ENCODE results near the gene CEACAM3.
"Not testable (repeated sequence)": the region's sequence is repeated elsewhere in the genome, so short reads cannot be mapped to it uniquely, and the experiment has no call there.

CEACAM3 gene

DNA sequence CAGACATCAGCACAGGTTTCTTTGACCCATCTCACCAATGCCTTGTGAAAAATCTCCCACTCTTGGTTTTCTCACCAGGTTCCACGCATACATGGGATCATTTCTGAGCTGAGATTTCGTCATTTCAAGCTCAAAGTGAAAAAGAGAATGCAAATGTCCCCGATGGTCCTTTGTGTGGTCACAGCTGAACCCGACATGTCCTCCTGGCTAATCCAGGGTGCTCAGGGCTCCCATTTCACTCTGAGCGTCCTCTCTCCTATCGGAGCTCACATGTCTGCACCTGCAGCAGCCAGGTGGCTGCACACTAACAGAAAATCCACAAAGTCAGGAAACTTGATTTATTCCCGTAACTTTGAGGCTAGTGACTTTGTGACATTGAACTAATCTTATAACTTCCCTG lies 9.3 kb upstream of the CEACAM3 start:
- Histone ChIP-seq H3K4me1 (ENCODE audit: low read length) (0 out of 2 replicates have a peak, but pooled peaks cover 6% of the 10 kb centered on the region), H3K27ac (ENCODE audit: low read length) (no peak overlapping the region), H3K9me3 (replicated peaks; ENCODE audit: insufficient read depth, low read length) (no peaks in the 10 kb centered on the region), H3K4me3 (ENCODE audit: low read length) (no peak overlapping the region), H3K27me3 (replicated peaks; ENCODE audit: insufficient read depth, low read length) (peaks cover 83% of the 10 kb centered on the region), H4K20me1 (ENCODE audit: insufficient read depth, low read length) (no peaks in the 10 kb centered on the region), H3K36me3 (replicated peaks; ENCODE audit: insufficient read depth, low read length) (no peaks in the 10 kb centered on the region), H3K9me2 (replicated peaks; ENCODE audit: insufficient read depth, low read length) (no peaks in the 10 kb centered on the region), H3K9ac (ENCODE audit: low read length) (no peak overlapping the region), H2AFZ (ENCODE audit: low read length) (no peak overlapping the region), H3F3A (ENCODE audit: insufficient read depth, low read length) (no peaks in the 10 kb centered on the region), H3K79me2 (ENCODE audit: low read length) (no peaks in the 10 kb centered on the region), H3K4me2 (ENCODE audit: low read depth, low read length) (no peak overlapping the region)
- TF ChIP-seq CTCF (IDR thresholded peaks at IDR 0.05; ENCODE audit: low read length) = no peak
- no peak for TF ChIP-seq EZH2phosphoT487 (IDR thresholded peaks at IDR 0.05; ENCODE audit: low read length)
- TF ChIP-seq EZH2 (optimal IDR thresholded peaks at IDR 0.05; ENCODE audit: low read depth, low read length) = no peak
- DNase-seq = no peak

DNA sequence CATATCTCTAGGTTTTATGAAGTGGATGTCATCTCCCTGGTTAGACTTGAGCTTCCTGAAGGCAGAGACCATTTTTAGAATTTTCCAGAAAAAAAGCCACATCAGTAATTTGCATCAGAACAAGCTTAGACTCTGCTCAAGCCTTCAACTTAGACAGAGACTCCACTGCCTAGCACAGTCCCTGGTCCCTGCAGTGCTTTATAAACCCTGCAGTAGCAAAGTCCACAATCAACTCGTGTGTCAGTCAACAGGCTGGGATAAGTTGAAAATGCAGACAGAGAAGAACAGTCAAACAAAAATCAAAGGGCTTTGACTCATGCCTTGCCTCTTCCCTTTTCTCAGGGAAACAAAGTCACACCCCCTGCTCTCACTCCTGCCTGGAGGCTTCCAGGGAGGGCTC lies 7.9 kb upstream of the CEACAM3 start:
- not testable (repeated sequence) for DNase-seq; H3K9me3 ChIP-seq (replicated peaks; ENCODE audit: insufficient read depth, low read length); H2AFZ ChIP-seq (ENCODE audit: low read length); H4K20me1 ChIP-seq (ENCODE audit: insufficient read depth, low read length); H3K4me3 ChIP-seq (ENCODE audit: low read length); H3K36me3 ChIP-seq (replicated peaks; ENCODE audit: insufficient read depth, low read length); H3K9me2 ChIP-seq (replicated peaks; ENCODE audit: insufficient read depth, low read length); H3F3A ChIP-seq (ENCODE audit: insufficient read depth, low read length); H3K9ac ChIP-seq (ENCODE audit: low read length); H3K4me2 ChIP-seq (ENCODE audit: low read depth, low read length); H3K27ac ChIP-seq (ENCODE audit: low read length); H3K79me2 ChIP-seq (ENCODE audit: low read length); H3K4me1 ChIP-seq (ENCODE audit: low read length)
- peaks cover 83% of the 10 kb centered on the region for H3K27me3 ChIP-seq (replicated peaks; ENCODE audit: insufficient read depth, low read length)

DNA sequence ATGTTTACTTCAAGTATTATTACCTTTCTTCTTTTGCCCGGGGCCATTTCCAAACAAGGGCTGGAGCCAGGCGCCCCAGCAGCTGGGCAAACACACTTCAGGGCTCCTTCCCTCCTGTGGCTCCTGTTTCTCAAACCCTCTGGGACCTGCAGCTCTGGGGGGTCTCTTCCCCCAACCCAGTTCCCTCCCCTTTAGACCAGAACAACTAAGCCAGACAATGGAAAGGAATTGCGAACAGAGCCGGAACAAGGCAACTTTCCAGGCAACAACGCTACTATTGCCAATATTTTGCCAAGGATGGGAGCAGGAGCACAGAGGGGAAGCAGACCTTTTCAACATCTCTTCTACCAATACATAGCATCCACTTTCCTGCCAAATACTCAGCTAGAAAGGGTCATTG lies 7.3 kb upstream of the CEACAM3 start:
- H3K36me3 ChIP-seq (replicated peaks; ENCODE audit: insufficient read depth, low read length); H3K79me2 ChIP-seq (ENCODE audit: low read length); H3K4me3 ChIP-seq (ENCODE audit: low read length); DNase-seq; H3K4me2 ChIP-seq (ENCODE audit: low read depth, low read length); H3K9me3 ChIP-seq (replicated peaks; ENCODE audit: insufficient read depth, low read length); H3K4me1 ChIP-seq (ENCODE audit: low read length); H3K9me2 ChIP-seq (replicated peaks; ENCODE audit: insufficient read depth, low read length); H3F3A ChIP-seq (ENCODE audit: insufficient read depth, low read length); H4K20me1 ChIP-seq (ENCODE audit: insufficient read depth, low read length); H2AFZ ChIP-seq (ENCODE audit: low read length); H3K9ac ChIP-seq (ENCODE audit: low read length); H3K27ac ChIP-seq (ENCODE audit: low read length): not testable (repeated sequence)
- H3K27me3 ChIP-seq (replicated peaks; ENCODE audit: insufficient read depth, low read length) = peaks cover 84% of the 10 kb centered on the region

DNA sequence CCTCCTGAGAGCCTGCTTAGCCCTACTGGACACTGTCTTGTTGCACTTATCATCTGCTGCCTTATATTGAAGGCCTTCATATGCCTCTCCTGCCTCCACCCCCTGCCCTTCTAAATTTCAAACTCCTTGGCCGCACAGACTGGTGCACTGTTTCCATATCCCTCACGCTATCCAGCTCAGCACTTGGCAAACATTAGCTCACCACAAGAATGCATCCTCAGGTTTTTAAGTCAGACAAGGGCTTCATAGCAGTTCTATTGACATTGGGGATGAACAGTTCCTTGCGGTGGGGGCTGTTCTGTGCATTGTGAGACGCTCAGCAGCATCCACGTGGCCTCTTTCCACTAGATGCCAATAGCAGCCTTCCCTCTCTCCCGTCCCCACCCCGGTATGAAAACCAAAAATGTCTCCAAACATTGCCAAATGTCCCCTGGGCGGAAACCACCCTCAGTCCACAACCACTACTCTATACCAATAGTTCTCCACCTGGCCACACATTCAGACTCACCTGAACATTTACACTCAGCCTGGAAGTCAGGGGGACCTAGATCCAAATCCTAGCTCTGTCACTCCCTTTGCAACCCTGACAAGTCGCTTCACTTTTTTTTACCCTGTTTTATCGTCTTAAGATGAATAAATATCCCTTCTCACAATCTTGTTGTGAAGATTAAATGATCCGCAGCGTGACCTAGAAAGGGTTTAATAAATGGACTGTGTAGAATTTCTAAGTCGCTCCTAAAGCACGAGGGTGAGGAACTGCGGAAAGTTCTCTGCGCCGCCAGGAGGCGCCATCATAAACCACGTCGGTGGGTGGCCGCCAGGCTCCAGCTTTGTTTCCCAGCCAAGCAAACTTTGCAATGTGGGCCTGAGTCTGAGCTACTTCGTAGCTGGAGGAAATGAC lies 3.6 kb upstream of the CEACAM3 start:
- Histone ChIP-seq H3K4me1 (ENCODE audit: low read length) (no peaks in the 10 kb centered on the region), H3K79me2 (ENCODE audit: low read length) (no peaks in the 10 kb centered on the region), H3K9me2 (replicated peaks; ENCODE audit: insufficient read depth, low read length) (no peaks in the 10 kb centered on the region), H2AFZ (ENCODE audit: low read length) (no peak overlapping the region), H3K9me3 (replicated peaks; ENCODE audit: insufficient read depth, low read length) (no peaks in the 10 kb centered on the region), H3K27me3 (replicated peaks; ENCODE audit: insufficient read depth, low read length) (peaks cover 83% of the 10 kb centered on the region), H3F3A (ENCODE audit: insufficient read depth, low read length) (no peaks in the 10 kb centered on the region), H3K36me3 (replicated peaks; ENCODE audit: insufficient read depth, low read length) (no peaks in the 10 kb centered on the region), H3K27ac (ENCODE audit: low read length) (no peak overlapping the region), H3K4me3 (ENCODE audit: low read length) (no peak overlapping the region), H3K9ac (ENCODE audit: low read length) (no peak overlapping the region), H3K4me2 (ENCODE audit: low read depth, low read length) (no peak overlapping the region), H4K20me1 (ENCODE audit: insufficient read depth, low read length) (no peaks in the 10 kb centered on the region)
- peak; percentile 52 for DNase-seq
- TF ChIP-seq CTCF (IDR thresholded peaks at IDR 0.05; ENCODE audit: low read length) (peak; percentile 79), EZH2phosphoT487 (IDR thresholded peaks at IDR 0.05; ENCODE audit: low read length) (no peak), EZH2 (optimal IDR thresholded peaks at IDR 0.05; ENCODE audit: low read depth, low read length) (no peak)

All from MM.1S (cell line).